Measurements from ENCODE around the gene PAPPA2.
"Not testable (repeated sequence)": the region's sequence is repeated elsewhere in the genome, so short reads cannot be mapped to it uniquely, and the experiment has no call there.

The PAPPA2 gene

GRCh38 chr1:176612791-176613190 is 149.8 kb downstream of the PAPPA2 start:
- DNase-seq, result no peak

- DNase-seq, result no peak
Observed at GRCh38 chr1:176617881-176618280, 154.9 kb downstream of the PAPPA2 start.

GRCh38 chr1:176619261-176619660 is 156.3 kb downstream of the PAPPA2 start:
- no peak for DNase-seq

- DNase-seq, result no peak
Observed at GRCh38 chr1:176625365-176625764, 162.4 kb downstream of the PAPPA2 start.

DNA sequence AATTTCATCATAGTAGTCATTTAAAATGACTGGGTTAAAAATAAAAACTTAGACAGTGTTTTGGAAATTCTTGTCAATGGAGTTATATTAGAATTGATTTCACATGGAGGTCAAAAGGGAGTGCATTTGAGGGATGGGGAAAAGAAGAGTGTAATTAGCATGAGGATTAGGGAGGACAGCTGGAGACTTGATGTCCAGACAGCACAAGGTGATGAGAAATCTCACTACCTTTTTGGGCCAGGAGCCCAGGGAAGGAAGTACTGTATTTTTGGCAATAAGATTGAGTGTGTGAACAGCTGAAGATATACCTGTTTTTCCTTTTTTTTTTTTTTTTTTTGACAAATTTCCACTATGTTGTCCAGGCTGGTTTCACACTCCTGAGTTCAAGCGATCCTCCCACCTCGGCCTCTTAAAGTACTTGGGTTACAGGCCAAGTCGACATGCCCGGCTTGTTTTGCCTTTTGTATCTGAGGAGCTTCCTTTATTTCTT is 163.6 kb downstream of the PAPPA2 start:
- no peak for DNase-seq

GRCh38 chr1:176628775-176629174 is 165.8 kb downstream of the PAPPA2 start:
- DNase-seq, result no peak

DNA sequence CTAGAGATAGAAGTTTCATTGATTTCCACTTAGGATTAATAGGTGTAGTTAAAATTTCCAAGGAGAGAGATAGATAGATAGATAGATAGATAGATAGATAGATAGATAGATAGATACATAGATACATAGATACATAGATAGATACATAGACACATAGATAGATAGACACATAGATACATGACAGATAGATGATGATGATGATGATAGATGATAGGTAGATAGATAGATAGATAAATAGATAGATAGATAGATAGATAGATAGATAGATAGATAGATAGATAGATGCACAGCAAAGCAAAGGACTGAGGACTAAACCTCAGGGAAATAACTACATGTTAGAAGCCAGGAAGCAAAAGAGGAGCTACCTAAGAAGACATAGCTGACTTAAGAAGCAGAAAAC is 171.8 kb downstream of the PAPPA2 start:
- not testable (repeated sequence) for DNase-seq

DNA sequence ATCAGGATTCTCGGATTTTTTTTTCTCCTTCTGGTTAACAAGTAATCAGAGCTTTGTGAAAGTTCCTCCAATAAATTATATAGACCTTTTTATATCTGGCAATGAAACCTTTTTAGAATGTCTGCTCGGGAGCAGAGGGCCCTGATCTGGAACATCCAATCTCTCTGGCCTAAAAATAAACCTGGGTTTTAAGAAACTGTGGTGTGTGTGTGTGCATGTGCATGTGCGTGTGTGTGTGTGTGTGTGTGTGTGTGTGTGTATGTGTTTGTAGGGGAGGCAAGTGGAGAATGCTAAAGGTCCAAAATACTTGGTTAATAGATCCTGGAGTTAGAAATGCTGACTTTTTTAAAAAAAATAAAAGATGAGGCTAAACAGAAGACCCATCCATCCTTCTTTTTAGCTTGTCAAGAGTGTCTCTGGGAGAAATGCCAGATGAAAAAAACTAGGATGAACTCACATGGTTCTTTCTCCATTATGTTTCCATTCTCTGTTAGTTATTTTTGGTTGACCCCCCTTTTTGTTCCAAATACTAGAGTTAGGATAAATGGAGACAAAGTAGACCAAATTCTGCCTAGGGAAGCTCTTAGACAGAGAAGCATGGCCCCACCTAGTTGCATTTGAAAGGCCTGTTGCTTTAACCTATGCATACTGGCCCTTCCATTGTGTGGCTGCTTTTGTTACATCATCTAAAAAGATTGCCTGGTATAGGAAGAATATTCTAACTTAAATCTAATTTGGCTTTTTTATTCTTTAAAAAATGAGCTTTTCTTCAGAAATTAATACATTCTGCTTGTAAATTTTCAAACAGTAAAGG is 175.9 kb downstream of the PAPPA2 start:
- DNase-seq, result no peak

DNA sequence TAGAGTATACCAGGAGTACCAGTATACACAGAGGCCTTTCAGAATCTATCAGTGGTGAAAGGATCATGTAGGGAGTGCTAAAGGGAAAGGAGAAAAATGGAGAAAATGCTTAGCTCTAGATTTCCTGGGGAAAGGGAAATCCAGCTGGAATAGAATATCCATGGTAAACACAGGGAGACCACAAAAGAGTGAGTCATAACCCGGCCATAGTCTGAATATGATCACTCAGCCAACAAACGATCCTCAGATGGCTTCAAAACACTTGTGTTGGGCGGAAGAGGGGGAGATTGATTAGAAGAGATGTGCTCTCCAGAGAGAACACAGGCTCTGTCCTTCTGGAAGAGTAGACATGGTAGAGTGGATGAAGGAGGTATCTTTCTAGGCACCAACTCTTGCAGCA is 180.6 kb downstream of the PAPPA2 start:
- no peak for DNase-seq

DNA sequence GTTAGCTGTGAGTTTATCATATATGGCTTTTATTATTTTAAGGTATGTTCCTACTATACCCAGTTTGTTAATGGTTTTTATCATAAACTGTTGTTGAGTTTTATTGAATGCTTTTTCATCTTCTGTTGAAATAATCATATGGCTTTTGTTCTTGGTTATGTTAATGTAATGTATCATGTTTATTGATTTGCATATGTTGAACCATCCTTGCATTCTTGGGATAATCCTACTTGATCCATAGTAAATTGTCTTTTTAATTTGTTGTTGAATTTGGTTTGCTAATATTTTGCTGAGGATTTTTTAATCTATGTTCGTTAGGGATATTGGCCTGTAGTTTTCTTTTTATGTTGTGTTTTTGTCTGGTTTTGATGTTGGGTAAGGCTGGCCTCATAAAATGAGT is 185.6 kb downstream of the PAPPA2 start:
- no peak for DNase-seq

DNA sequence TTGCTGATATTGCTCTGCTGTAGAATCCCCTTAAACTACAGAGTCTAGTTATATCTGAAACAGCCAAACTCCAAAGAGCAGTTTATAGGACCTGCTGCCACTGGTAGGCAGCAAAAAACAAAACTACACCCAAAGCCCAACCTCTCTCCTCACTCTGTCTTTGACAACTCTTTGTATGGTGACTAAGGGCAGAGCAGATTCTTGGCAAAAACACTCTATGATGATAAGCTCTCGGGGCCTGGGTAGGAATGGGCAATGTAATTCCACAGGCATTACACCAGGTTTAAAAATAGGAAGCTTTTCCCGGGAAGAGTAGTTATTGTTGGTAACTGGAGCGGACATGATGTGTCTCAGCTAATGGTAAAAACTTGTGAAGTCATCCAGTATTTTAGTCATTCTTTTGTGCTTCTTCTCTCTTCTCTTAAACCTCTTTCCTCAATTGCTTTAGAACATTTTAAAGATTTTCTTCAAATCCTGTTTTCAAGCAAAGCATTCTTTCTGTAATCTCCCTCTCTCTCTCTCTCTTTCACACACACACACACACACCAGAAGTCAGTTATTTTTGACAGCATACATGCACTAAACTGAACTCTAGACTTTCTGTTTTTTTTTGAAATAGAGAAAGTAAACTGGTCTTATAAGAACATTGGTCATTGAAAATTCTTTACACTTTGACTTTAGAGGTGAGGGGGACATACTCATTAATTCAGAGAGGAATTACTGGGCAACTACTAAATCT is 193.5 kb downstream of the PAPPA2 start:
- DNase-seq, result no peak

- no peak for DNase-seq
Observed at GRCh38 chr1:176669782-176670181, 206.8 kb downstream of the PAPPA2 start.

GRCh38 chr1:176670853-176671252 is 207.9 kb downstream of the PAPPA2 start:
- no peak for DNase-seq

- no peak for DNase-seq
Observed at GRCh38 chr1:176682830-176683535, 220.0 kb downstream of the PAPPA2 start.

- DNase-seq, result no peak
Observed at GRCh38 chr1:176691251-176692228, 228.6 kb downstream of the PAPPA2 start.

DNA sequence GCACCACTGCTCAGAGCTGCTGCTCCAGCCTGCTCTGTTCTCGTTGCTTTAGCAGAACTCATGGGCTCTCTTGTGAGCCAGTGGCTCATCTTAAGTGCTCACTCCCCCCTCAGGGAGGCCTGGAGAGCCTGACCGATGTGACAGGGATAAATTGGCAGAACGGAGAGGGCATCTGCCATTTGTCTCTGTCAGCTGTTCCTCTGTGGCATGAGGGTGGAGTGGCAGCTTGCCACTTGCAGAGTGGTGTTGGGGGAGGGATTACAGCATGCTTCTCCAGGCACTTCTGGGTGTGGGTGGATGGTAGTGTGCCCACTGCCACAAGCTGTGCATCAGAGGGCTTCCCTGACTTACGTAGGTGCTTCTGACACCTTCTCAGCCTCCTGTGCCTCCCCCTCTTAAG is 229.5 kb downstream of the PAPPA2 start:
- no peak for DNase-seq

DNA sequence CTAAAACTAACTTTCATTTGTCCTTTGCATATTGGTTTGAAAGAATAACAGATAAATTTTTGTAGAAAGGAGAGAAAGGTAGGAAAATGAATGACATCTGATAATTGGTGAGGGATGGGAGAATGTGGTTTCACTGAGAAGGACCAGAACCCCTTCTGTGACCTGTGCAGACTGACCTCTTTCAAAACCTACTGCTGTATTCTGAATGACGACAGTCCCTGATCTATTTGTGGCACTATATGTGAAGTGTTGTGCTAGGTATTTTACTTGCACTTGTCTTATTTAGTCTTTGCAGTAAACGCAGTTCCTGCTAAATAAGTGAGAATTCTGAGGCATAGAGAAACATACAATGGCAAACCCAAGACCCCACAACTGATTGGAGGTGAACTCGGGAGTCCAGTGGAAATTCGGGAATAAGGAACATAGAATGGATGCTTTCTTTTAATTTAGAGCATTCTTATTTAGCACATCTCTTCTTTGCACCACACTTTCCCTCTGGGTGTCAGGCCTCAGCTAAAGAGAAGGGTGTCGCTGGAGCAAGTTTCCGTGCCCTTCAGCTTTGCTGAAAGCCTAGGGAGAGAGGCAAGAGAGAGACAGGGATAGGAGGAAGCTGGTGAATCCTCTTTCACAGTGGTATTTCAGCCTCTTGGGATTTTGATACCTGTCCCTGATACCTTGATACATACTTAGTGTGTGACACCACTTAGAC is 230.2 kb downstream of the PAPPA2 start:
- DNase-seq, result no peak

DNA sequence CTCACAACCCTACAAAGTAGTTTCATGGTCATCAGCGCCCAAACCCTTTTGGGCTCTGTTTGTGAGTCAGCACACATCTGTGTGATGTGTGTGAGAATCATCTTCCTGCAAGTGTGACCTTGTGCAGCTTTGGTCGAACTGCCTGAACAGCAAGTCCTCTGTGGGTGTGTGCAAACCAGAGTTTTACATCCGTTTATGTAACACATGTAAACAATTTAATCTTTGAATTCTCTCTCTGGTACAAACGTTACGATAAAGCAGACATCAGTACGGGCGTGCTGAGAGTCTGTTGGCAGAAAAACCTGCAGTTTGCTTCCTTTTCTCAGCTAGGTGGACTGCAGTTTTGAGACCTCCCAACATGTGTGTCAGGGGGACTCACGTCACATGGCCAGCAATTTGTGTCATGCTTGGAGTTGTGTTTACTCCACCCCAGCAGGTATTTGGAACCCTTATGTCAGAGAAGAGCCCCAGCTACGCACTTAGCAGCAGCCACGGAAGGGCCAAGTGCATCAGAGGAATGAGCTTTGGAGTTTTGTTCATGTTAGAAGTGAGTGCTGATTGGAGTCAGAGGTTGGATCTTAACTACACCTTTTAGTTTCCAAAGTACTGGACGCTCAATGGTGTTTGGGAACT is 230.8 kb downstream of the PAPPA2 start:
- DNase-seq, result no peak

GRCh38 chr1:176694713-176695112 is 231.7 kb downstream of the PAPPA2 start:
- DNase-seq, result no peak

GRCh38 chr1:176696109-176696508 is 233.1 kb downstream of the PAPPA2 start:
- no peak for DNase-seq

DNA sequence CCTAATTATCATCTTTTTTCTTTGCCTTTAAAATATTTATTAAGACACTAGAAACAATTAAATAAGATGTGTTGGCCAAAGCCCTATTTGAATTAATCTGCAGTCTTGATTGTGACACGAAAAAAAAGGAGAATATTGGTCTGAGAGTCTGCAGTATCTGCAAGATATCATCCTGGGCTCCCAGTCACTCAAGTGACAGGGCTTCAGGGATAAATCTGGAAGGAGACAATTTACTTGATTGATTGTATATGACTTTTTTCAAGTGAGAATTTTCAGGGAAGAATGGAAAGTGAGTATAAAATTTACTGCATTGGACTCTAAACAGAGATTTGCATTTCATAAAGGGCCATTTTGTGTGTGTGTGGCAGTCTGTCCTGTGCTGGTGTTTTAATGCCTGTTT is 233.7 kb downstream of the PAPPA2 start:
- DNase-seq, result no peak
